Left ventricle myocardium inferior (tissue), 1 donor: ENCODE measurements around the gene TLR1. TPM values are rescaled to one million over a fixed set of nuclear protein-coding genes. Genes with fewer than 3 reads are reported as not detected.

ENCODE experiments used
- DNase-seq: peaks from one replicate; pipeline ENCODE4 v3.0.0-alpha.2; 2020
- H3K27ac ChIP-seq: fragments of 200-600 bp; replicated peaks from 2 replicates; pipeline ENCODE4 v1.8.0; 2021
- H3K27me3 ChIP-seq: fragments of 200-600 bp; 2 replicates; pipeline ENCODE4 v1.8.0; 2021; ENCODE audit warnings: low read depth
- H3K36me3 ChIP-seq: fragments of 200-600 bp; 2 replicates; pipeline ENCODE4 v1.8.0; 2021
- H3K4me1 ChIP-seq: fragments of 200-600 bp; 2 replicates; pipeline ENCODE4 v1.8.0; 2021
- H3K4me3 ChIP-seq: fragments of 200-600 bp; 2 replicates; pipeline ENCODE4 v1.8.0; 2021; ENCODE audit warnings: mild to moderate bottlenecking, moderate library complexity
- H3K9me3 ChIP-seq: fragments of 200-600 bp; replicated peaks from 2 replicates; pipeline ENCODE4 v1.8.0; 2021
- intact Hi-C: fragments of 100-400 bp; cut with micrococcal nuclease; formaldehyde crosslinking; loops from one replicate; pipeline ENCODE4 v1.11.0; 2022
- total RNA-seq: library from RNA; stranded (reverse); fragmentation: NEBNext Ultra II Directional; extraction: Animal tissue kit (Norgen Biotek cat#: 25700); gene quantifications from one replicate; pipeline ENCODE4 v1.2.1, GENCODE V29; 2021
- TF ChIP-seq, protein P1 (sequence below): fragments of 200-600 bp; IDR thresholded peaks from 2 replicates; pipeline ENCODE4 v1.8.0; 2021; ENCODE audit warnings: antibody characterized with exemption, mild to moderate bottlenecking, borderline replicate concordance
- donor health status: DM: no; HTN: yes; CAD: no; lungs with severe emphysema.

TLR1 gene
- total RNA-seq, 1 donor from 2014 or later = 3.5 TPM

DNA sequence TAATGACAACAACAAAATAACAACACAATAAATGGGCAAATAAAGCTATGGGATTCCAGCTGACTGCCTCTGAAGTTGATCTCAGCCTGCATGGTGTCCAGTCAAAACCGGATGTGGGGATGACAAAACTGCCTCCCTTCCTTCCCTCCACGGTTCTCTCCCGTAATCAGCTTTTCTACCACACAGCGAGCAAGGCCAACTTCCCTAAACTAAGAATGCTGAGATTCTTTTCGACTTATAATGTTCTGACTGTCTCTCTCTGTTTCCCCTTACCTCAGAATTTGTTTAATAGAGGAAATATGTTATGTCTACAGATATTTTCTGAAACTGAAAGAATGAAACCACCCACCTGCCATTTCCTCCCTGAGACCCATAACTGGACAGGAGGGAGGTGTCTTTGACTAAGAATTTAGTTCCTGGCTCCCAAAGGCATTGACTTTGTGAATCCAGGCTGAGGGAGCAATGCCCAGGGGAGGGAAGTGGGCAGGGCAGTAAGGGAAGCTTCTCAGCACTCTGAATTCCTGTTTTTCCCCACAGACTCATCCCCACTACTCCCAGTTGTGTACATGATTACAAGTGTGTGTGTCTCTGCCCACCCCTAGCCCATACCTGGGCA, 1.0 kb upstream of the TLR1 start:
- intact Hi-C loops = no loop called here
- H3K27me3 ChIP-seq = no peaks in the 10 kb centered on the region
- peak overlapping the region; percentile 81 for H3K27ac ChIP-seq
- peak overlapping the region; percentile 55 for H3K4me3 ChIP-seq
- TF ChIP-seq, protein P1, sequence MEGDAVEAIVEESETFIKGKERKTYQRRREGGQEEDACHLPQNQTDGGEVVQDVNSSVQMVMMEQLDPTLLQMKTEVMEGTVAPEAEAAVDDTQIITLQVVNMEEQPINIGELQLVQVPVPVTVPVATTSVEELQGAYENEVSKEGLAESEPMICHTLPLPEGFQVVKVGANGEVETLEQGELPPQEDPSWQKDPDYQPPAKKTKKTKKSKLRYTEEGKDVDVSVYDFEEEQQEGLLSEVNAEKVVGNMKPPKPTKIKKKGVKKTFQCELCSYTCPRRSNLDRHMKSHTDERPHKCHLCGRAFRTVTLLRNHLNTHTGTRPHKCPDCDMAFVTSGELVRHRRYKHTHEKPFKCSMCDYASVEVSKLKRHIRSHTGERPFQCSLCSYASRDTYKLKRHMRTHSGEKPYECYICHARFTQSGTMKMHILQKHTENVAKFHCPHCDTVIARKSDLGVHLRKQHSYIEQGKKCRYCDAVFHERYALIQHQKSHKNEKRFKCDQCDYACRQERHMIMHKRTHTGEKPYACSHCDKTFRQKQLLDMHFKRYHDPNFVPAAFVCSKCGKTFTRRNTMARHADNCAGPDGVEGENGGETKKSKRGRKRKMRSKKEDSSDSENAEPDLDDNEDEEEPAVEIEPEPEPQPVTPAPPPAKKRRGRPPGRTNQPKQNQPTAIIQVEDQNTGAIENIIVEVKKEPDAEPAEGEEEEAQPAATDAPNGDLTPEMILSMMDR = no peak
- DNase-seq = peak; percentile 17
- peaks cover 20% of the 10 kb centered on the region for H3K4me1 ChIP-seq
- H3K9me3 ChIP-seq = no peaks in the 10 kb centered on the region
- H3K36me3 ChIP-seq = peaks cover 14% of the 10 kb centered on the region

DNA sequence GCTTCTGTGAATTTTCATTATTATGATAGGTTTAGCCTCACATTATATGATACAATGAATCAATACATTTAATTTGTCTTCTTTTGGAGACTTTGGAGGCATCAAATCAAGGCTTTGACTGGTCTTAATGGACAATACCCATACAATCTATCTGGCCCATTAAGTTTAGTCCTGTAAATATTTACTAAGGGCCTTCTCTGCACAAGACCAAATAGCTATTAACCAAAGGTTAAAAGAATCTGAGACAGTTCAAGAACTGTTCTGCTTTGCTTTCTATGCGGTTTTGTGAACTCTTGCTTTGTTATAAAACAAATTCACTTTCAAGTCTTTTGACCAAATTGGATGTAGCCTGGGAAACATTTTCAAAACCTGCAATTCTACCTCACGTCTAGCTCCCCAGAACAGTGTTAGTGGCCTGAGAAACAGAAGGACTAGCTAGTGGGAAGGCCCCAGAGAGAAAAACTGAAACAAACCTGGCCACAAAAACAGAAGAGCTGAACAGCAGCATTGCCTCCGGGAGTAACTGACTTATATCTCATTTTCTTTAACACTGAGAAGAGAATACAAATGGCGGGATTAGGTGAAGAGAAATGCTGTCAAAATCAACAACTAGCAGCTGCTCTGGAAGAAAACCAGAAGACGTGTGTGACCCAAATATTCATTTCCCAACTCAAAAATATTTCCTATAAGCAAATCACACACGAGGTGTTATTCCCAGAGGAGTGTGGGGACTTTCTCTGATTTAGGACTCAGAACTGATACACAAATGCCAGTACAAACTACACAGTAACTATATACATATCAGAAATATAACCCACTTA, 548 bp downstream of the TLR1 start:
- peaks cover 30% of the 10 kb centered on the region for H3K36me3 ChIP-seq
- peak overlapping the region; percentile 55 for H3K4me3 ChIP-seq
- peaks cover 11% of the 10 kb centered on the region for H3K9me3 ChIP-seq
- peaks cover 20% of the 10 kb centered on the region for H3K4me1 ChIP-seq
- TF ChIP-seq, protein P1 = no peak
- peak overlapping the region; percentile 81 for H3K27ac ChIP-seq
- intact Hi-C loops = no loop called here
- no peaks in the 10 kb centered on the region for H3K27me3 ChIP-seq
- no peak for DNase-seq

DNA sequence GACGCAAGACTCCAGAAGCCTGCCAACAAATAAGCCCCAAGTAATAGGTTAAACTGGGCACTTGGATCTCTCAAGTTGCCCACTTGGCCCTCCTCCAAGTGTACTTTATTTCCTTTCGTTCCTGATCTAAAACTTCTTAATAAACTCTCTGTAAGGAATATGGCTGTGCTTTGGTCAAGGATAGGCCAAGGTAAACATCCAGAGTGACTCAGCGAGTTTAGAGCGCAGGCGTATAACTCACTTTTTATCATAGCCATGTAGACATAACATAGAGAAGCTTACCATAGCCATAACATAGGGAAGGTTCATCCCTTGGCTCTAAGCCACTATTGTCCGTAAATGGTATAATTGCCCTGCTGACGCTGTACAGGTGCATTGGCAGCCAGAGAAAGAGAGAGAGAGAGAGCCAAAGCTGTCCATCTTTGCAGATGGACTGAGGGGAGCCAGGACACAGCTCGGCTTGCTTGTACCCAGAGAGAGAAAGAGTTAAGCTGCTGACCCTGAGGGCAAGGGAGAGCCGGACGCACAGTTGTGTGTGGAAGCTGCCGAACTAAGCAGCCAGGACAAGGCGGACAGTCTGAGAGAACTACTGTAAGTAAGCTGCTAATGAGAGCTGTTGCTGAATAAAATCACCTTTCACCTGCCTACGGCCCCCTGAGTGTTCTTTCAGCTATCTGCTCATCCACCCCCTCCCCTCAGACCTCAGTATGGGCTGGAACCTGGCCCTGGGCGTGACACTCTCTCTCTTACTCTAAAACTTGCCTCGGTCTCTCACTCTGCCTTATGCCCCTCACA, 1.8 kb downstream of the TLR1 start:
- Histone ChIP-seq H3K9me3 (peaks cover 18% of the 10 kb centered on the region), H3K4me3 (peak overlapping the region; percentile 55), H3K27me3 (no peaks in the 10 kb centered on the region), H3K27ac (no peak overlapping the region), H3K4me1 (peaks cover 20% of the 10 kb centered on the region), H3K36me3 (peaks cover 40% of the 10 kb centered on the region)
- no peak for DNase-seq
- intact Hi-C loops = no loop called here
- TF ChIP-seq, protein P1 = no peak

DNA sequence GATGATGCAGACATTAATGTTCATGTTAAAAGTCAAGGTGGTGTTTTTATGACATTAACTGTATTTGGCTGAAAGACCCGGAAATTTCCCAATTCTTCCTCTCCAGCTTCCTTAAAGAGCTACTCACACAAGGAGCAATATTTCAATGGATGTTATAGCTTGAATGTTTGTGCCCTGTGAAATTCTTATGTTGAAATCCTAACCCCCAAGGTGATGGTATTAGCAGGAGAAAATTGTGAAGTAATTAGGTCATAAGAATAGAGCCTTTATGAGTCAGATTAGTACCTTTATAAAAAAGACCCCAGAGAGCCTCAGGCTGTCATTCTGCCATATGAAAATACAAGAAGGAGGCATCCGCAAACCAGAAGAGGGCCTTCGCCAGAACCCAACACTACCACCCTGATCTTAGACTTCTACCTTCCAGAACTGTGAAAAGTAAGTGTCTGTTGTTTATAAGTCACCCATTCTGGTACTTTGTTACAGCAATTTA, 3.6 kb downstream of the TLR1 start:
- H3K27me3 ChIP-seq = no peaks in the 10 kb centered on the region
- TF ChIP-seq, protein P1 = no peak
- H3K27ac ChIP-seq = no peak overlapping the region
- peaks cover 32% of the 10 kb centered on the region for H3K9me3 ChIP-seq
- no peak overlapping the region for H3K4me3 ChIP-seq
- intact Hi-C loops = no loop called here
- H3K4me1 ChIP-seq = peaks cover 18% of the 10 kb centered on the region
- peaks cover 46% of the 10 kb centered on the region for H3K36me3 ChIP-seq
- no peak for DNase-seq

DNA sequence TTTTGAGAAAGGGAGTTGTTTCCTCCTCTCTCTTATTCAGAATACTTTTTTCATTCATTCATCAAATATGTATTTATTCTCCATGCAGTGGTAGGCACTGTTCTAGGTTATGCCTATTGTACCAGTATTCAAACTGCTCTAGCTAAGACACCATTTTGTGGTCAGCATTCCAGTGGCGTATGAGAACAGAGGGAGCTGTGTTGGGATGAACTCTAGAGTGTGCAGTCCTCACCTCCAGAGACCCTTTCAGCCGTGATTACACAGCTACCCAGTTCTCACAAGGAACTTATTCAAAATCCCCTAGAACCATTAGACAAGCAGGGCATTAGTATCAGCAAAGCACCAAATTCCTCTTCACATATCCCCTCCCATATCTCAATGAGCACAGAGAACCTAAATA, 4.2 kb downstream of the TLR1 start:
- TF ChIP-seq, protein P1 = no peak
- Histone ChIP-seq H3K36me3 (peaks cover 46% of the 10 kb centered on the region), H3K4me3 (no peak overlapping the region), H3K4me1 (peaks cover 11% of the 10 kb centered on the region), H3K9me3 (peaks cover 38% of the 10 kb centered on the region), H3K27ac (no peak overlapping the region), H3K27me3 (no peaks in the 10 kb centered on the region)
- intact Hi-C loops = no loop called here
- no peak for DNase-seq
